HG03439 (cell line): ENCODE results near the gene ATL2.

Experiments used
- ATAC-seq: cut with Tn5 transposase; IDR thresholded peaks from one replicate; pipeline ENCODE4 v1.9.1; 2021; ENCODE audit warnings: mild to moderate bottlenecking, moderate library complexity; ENCODE audit not compliant: unreplicated experiment

Gene ATL2

GRCh38 chr2:38255211-38255610 lies 121.9 kb downstream of the ATL2 start:
- ATAC-seq = no peak

GRCh38 chr2:38254796-38255195 lies 122.3 kb downstream of the ATL2 start:
- ATAC-seq = no peak

- no peak for ATAC-seq
These were observed 125.1 kb downstream of the ATL2 start for GRCh38 chr2:38251940-38252339.

- ATAC-seq = no peak
These were observed 128.4 kb downstream of the ATL2 start for GRCh38 chr2:38248707-38249106.

- no peak for ATAC-seq
These were observed 128.8 kb downstream of the ATL2 start for GRCh38 chr2:38248255-38248654.

- no peak for ATAC-seq
These were observed 131.0 kb downstream of the ATL2 start for GRCh38 chr2:38246105-38246504.

- no peak for ATAC-seq
These were observed 131.9 kb downstream of the ATL2 start for GRCh38 chr2:38245114-38245641.

- ATAC-seq = no peak
These were observed 132.8 kb downstream of the ATL2 start for GRCh38 chr2:38244301-38244700.
